MM.1S (cell line): ENCODE measurements around the gene TSPAN9.

Experiments used
- EZH2 ChIP-seq: fragments of 300-600 bp; sonication (generic); optimal IDR thresholded peaks from 2 replicates; pipeline ENCODE3; 2017; ENCODE audit warnings: low read depth, mild to moderate bottlenecking, antibody characterized with exemption, low read length, mixed read lengths
- EZH2phosphoT487 ChIP-seq: fragments of 300-600 bp; sonication (generic); IDR thresholded peaks from 2 replicates; pipeline ENCODE4 v1.6.1; 2018; ENCODE audit warnings: antibody characterized with exemption, low read length
- TF ChIP-seq, protein P1 (sequence below): fragments of 300-600 bp; sonication (generic); IDR thresholded peaks from 2 replicates; pipeline ENCODE4 v1.5.1; 2016; ENCODE audit warnings: antibody characterized with exemption, low read length, mixed read lengths

DNA sequence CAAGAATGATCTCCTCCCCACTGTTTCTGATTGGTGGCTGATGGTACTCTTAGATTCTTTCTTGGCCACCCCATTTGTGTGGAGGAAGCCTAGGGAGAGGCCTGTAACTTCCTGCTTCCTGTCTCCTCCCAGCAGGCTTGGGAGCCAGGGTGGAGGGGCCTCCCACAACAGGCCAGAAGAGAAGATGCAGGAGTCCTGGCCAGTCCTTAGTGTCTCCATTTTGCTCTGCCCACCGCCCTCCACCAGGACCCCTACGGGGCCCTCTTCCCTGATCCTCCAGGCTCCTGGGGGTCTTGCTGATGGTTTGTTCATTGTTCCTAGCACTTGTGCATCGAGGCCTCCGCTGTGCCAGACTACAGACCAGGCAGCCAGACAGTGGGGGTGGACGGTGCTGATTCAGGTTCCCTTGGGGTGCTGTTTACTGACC is 6.8 kb downstream of the TSPAN9 start:
- TF ChIP-seq, protein P1, sequence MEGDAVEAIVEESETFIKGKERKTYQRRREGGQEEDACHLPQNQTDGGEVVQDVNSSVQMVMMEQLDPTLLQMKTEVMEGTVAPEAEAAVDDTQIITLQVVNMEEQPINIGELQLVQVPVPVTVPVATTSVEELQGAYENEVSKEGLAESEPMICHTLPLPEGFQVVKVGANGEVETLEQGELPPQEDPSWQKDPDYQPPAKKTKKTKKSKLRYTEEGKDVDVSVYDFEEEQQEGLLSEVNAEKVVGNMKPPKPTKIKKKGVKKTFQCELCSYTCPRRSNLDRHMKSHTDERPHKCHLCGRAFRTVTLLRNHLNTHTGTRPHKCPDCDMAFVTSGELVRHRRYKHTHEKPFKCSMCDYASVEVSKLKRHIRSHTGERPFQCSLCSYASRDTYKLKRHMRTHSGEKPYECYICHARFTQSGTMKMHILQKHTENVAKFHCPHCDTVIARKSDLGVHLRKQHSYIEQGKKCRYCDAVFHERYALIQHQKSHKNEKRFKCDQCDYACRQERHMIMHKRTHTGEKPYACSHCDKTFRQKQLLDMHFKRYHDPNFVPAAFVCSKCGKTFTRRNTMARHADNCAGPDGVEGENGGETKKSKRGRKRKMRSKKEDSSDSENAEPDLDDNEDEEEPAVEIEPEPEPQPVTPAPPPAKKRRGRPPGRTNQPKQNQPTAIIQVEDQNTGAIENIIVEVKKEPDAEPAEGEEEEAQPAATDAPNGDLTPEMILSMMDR, result no peak
- TF ChIP-seq EZH2phosphoT487 (no peak), EZH2 (no peak)
